Suppressor macrophage (primary cell): ENCODE results near the gene EFCAB13.
"Not testable (repeated sequence)": the region's sequence is repeated elsewhere in the genome, so short reads cannot be mapped to it uniquely, and the experiment has no call there.

Source experiments
- DNase-seq, 4 experiments: peaks; one replicate each; pipeline ENCODE4 v3.0.0-alpha.2; 2020 to 2022

The EFCAB13 gene

GRCh38 chr17:47425887-47426635 is 102.3 kb downstream of the EFCAB13 start:
- not testable (repeated sequence) for DNase-seq

GRCh38 chr17:47427985-47428384 is 104.2 kb downstream of the EFCAB13 start:
- no peak for DNase-seq

- DNase-seq: not testable (repeated sequence)
These were observed 108.5 kb downstream of the EFCAB13 start for GRCh38 chr17:47432240-47432639.

- no peak for DNase-seq
These were observed 141.4 kb downstream of the EFCAB13 start for GRCh38 chr17:47465165-47465564.

- DNase-seq: not testable (repeated sequence)
These were observed 143.2 kb downstream of the EFCAB13 start for GRCh38 chr17:47466976-47467375.

GRCh38 chr17:47470836-47471235 is 147.1 kb downstream of the EFCAB13 start:
- no peak for DNase-seq

GRCh38 chr17:47472073-47472472 is 148.3 kb downstream of the EFCAB13 start:
- not testable (repeated sequence) for DNase-seq
